NCI-H1436 (cell line): ENCODE results near the gene CMSS1.

Experiments
- DNase-seq: peaks from one replicate; lab custom pipeline; 2025; lab: John Stamatoyannopoulos, UW

Gene CMSS1

DNA sequence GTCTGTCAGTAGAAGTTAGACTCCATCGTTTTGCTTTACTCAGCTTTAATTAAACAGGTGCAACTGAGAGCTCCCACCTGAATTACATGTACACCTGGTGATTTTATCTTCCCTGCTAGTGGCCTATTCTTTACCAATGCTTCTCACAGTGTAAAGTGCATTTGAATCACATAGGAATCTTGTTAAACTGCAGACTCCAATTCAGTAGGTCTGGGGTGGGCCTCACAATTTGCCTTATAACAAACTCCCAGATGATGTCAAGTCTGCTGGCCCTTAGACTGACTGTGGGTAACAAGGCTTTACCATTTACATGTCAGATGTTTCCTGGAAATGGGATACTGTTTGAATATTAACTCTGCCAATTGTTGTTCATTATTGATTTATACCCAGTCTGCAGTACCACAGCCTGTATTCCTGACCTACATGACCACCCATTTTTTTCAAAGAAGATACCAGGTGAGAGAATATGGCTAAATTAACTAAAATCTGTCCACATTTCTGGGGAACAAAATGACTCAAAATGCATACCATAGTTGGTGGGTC lies 37.2 kb downstream of the CMSS1 start:
- DNase-seq = no peak

GRCh38 chr3:99855900-99856299 lies 38.2 kb downstream of the CMSS1 start:
- no peak for DNase-seq

GRCh38 chr3:99856437-99857220 lies 39.0 kb downstream of the CMSS1 start:
- no peak for DNase-seq

DNA sequence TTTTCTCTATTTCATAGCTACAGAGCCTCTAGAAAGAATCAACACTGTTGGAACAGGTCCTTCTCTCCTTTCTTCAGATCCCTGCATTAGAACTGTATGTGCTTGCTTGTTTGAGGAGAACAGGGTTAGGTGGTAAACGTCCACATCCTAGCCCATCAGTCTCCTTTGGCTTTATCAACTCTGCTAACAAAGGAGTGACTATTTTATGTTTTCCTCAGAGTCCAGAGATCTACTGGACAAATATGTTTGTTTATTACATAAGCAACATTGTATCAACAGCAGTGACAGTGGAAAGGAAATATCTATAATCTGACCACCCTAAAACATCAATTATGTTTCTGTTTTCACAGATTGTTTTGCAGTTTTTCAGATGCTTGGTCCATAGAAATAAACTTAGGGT lies 39.6 kb downstream of the CMSS1 start:
- DNase-seq = no peak

- DNase-seq = no peak
These were observed 40.8 kb downstream of the CMSS1 start for GRCh38 chr3:99858469-99858868.

DNA sequence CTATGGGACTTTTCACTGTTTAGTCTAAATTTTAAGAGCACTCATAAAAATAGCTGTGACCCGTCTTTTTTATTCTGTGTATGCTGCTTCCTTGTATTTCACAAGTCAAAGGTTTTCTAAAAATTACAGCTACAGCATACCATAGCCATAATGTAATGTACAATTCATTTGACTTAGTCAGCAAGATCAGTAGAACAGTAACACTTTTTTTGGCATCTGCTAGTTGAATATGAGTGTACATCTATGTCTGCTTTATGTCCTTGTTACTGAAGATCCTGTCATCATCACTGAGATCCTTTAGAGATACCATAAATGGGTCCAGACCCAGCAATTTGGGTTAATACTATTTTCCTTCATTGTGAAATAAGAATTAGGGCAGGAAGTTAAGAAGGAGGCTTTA lies 42.2 kb downstream of the CMSS1 start:
- DNase-seq = no peak

- DNase-seq = no peak
These were observed 43.6 kb downstream of the CMSS1 start for GRCh38 chr3:99861216-99861615.

DNA sequence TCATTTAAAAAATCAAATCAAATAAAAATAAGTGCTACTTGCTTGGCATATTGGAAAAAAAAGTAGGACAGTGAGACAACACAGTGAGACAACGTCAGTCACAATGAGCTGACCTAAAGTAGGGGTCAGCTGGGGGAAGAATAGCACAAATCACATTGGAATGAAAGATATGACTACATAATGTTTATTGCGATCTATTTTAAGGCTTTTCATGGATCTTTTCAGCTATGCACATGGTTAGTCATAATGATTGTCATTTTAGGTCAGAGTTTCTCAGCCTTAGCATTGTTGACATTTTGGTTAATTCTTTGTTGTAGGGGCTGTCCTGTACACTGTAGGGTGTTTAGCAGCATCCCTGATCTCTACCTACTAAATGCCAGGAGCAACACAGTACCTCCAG lies 44.5 kb downstream of the CMSS1 start:
- DNase-seq = no peak

GRCh38 chr3:99863002-99863401 lies 45.3 kb downstream of the CMSS1 start:
- DNase-seq = no peak

GRCh38 chr3:99863588-99863987 lies 45.9 kb downstream of the CMSS1 start:
- no peak for DNase-seq

GRCh38 chr3:99864289-99864688 lies 46.6 kb downstream of the CMSS1 start:
- DNase-seq = no peak

GRCh38 chr3:99865321-99865720 lies 47.7 kb downstream of the CMSS1 start:
- DNase-seq = no peak

DNA sequence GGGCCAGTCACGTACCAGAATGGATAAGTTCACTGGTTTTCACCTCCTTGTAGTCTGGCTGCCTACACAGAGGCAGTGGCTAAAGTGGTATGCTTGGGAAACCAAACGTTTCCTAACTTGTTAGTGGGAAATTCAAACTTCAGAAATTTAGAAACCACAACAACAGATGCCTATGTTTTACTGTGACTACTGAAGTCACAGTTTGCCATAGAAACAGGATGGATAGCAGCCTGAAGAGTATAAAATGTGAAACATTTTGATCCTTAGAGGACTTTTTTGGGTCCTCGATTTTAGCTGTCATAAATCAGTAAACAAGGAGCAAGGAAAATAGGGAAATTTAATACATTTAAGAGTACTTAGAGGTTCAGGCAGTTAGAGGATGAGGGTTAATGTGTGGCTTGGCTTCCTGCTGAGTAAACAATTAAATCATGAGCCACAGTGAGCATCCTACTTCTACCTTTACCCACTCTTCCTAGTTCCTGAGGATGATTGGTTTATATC lies 48.6 kb downstream of the CMSS1 start:
- no peak for DNase-seq

DNA sequence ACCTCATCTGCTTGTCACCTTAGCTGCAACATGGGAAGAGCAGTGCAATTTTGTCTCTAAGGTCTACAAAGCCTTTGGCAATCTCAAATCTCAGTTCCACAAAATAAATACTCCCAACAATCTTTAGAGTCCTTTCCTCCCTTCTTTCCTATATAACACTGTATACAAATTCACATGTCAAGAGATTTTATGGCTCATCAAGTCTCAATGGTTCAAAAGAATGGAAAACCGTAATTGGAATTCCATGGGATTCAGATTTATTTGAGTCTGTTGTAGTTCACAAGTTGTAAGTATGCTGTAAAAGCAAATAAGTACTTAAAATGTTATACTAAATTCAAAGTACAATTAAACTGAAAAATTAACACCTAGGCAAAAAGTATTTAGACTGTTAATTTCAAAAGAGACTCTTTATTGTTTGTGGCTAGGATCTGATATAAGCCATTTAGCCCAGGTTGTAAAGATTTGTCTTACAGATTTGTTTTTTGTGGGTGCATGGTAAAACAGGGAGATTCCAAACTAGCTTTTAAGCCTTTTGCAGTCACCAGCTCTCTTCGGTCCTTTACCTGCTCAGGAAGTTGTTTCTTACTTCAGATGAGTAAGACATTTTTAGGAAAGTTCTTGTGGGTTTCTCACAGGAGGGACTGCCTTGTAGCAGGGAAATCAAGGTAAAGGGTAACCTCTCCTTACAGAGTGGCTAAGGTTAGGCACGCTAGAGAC lies 50.1 kb downstream of the CMSS1 start:
- no peak for DNase-seq

- peak; percentile 11 for DNase-seq
These were observed 50.6 kb downstream of the CMSS1 start for GRCh38 chr3:99868311-99868646.

DNA sequence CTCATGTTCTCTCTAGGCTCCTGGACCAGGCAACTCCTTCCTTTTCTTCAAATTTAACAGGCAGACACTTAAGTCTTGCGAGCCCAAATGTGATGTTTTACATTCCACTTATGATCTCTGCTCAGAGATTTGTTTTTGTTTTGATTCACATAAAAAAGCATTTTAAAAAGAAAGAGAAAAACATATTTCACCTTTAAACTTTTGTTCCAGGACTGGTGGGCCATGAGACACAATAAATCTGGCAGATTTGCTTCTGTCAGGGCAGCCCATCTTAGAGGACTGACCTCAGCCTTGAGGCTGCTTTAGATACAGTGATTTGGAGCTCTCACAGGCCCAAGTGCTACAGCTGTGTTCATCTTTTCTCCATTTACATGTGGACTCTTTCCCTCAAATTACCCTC lies 52.0 kb downstream of the CMSS1 start:
- no peak for DNase-seq

DNA sequence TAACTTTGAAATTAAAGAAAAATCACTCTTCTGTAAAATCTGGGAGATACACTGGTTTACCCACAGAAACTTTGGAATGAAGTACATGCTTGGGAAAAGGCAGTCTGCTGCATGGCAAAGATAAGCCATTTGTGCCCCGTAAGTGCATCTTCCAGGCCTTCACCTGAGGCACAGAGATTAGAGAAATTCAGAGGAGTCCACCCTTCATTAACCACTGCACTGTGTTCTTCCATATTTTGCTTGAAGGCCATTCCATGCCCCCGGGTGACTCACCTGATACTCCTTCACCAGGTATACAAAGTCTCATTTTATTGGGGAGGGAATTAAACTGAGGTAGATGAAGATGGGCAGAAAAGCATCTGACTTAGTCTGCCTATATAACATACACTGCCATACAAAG lies 53.0 kb downstream of the CMSS1 start:
- DNase-seq = no peak

DNA sequence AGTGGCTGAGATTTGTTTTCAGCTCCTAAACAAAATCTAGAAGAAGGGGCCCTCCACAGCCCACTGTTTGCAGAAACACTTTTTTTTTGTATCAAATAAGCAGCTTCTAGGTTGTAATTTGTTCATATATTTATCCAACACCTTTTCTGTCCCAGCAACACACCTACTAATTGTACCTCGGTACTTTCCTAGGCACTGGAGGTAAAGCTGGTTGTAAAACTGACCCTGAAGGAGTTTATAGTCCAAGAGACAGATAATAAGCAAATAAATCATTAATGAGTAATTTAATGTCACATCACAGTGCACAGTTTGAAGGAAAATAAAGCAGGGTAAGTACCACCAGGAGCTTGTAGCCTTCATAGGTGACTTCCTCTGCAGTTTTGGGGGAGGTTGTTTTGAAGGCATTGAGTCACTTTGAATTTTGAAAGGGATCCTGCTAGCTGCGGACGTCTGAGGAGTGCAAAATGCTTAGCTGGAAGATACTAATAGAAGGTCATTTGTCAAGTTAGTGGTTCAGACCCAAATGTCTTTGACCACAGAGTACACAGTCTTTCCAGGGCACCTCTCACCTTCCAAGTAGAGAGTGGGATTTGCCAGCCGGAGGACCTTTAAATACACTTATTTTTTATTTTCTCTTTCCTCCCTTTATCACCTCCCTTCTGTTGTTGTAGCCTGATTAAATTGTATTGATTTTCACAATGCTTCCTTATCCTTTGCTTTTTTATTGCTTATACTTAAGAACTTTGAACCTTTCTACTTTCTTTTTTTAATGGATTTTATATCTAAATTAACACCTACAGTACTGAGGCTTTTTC lies 53.8 kb downstream of the CMSS1 start:
- DNase-seq = no peak

- no peak for DNase-seq
These were observed 55.2 kb downstream of the CMSS1 start for GRCh38 chr3:99872923-99873254.

DNA sequence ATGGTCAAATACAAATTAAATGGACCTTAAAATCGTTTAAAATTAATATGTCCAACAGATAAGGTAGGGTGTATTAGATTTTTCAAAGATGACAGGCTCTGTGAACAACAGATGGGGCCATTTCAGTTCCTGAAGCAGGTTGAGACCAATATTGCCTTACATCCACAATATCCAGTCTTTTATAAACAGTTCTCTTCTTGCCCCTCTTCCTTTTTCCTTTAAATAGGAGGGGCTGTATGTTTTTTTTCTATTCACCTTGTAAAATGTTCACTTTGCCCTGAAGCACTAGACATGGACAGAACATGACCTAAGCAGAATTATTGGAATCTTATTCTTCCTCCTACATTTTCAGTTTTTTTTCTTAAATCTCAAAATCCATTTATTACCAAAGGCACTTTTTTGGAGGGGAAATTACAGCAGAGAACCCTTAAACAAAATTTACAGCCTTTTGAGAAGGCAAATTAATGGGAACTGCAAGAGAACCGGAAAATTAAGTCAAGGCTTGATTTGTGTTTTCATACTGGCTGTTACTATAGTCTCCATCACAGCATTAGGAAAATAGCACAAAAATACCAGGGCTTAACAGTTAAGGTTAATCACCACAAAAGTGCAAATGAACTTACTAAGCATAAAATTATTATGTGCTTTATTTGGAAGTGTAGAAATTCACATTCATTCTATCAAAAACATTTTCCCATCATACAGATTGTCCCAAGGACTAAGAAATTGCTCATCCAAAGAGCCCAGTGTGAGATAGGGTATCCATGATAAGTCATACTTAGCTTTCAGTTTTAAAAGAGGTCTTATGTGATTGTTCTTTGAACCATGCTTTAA lies 55.8 kb downstream of the CMSS1 start:
- no peak for DNase-seq

GRCh38 chr3:99874237-99875002 lies 56.8 kb downstream of the CMSS1 start:
- no peak for DNase-seq
